Astrocyte of the cerebellum (primary cell): Measurements from ENCODE around the gene KLHL2.
A peak's percentile ranks its signal among the peaks of the same experiment; 100 is the strongest.

Experiments
- DNase-seq: peaks from one replicate; pipeline ENCODE4 v3.0.0-alpha.2; 2011; ENCODE audit warnings: low read depth
- H3K4me3 ChIP-seq: 2 replicates; pipeline ENCODE4 v1.5.1; 2011; ENCODE audit warnings: mild to moderate bottlenecking, low read depth, low read length, moderate library complexity
- in situ Hi-C: cut with HindIII; loops from 2 replicates; pipeline ENCODE4 v1.10.0; 2017; ENCODE audit warnings: low sequenced_read_pairs
- TF ChIP-seq, protein P1 (sequence below): IDR thresholded peaks from 2 replicates; pipeline ENCODE4 v1.5.1; 2012; ENCODE audit warnings: low read length, low read depth, moderate library complexity, mild to moderate bottlenecking; ENCODE audit errors: missing control alignments

Gene KLHL2

DNA sequence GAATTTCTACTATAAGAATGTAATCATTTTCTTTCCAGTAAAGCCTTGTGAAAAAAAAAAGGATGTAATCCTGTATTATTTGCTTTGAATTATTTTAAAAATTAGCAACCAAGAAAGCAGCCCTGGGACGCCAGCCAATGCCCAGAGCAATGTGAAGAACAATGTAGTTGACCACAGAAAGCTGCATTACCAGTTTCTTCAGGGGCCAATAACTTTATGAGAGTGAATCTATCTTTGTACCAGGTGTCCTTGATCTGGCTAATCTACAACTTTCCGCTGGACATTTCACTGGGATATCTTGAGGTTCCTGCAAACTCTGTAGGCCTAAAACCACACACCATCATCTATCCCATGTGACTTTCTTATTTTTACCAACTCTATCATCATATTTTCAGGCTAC lies 7.6 kb upstream of the KLHL2 start:
- TF ChIP-seq, protein P1, sequence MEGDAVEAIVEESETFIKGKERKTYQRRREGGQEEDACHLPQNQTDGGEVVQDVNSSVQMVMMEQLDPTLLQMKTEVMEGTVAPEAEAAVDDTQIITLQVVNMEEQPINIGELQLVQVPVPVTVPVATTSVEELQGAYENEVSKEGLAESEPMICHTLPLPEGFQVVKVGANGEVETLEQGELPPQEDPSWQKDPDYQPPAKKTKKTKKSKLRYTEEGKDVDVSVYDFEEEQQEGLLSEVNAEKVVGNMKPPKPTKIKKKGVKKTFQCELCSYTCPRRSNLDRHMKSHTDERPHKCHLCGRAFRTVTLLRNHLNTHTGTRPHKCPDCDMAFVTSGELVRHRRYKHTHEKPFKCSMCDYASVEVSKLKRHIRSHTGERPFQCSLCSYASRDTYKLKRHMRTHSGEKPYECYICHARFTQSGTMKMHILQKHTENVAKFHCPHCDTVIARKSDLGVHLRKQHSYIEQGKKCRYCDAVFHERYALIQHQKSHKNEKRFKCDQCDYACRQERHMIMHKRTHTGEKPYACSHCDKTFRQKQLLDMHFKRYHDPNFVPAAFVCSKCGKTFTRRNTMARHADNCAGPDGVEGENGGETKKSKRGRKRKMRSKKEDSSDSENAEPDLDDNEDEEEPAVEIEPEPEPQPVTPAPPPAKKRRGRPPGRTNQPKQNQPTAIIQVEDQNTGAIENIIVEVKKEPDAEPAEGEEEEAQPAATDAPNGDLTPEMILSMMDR = no peak
- no peak overlapping the region for H3K4me3 ChIP-seq
- DNase-seq = peak; percentile 56
- in situ Hi-C loops = loop anchor here (10.0 kb wide), 1 partner anchor 65 kb away; no protein-coding TSS in a partner anchor

DNA sequence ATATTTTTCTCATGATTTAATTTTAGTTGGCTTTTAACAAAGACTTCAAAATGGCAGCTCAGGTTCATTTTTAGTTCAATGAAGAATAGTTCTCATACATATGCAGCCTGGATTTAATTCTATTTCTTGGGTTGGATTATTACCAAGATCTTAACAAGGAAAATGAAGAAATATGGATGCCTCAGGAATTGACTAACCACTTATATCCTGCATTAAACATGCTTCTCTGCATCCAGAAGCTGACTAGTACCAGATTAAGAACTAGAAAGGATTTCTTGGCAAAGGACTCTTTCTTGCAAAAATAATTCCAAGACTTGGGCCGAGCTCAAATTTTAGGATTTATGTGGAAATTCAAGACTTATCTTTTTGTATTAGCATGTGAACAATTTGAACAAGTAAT lies 5.6 kb upstream of the KLHL2 start:
- H3K4me3 ChIP-seq = no peak overlapping the region
- TF ChIP-seq, protein P1 = no peak
- DNase-seq = no peak
- in situ Hi-C loops = loop anchor here (10.0 kb wide), 1 partner anchor 67 kb away; no protein-coding TSS in a partner anchor

DNA sequence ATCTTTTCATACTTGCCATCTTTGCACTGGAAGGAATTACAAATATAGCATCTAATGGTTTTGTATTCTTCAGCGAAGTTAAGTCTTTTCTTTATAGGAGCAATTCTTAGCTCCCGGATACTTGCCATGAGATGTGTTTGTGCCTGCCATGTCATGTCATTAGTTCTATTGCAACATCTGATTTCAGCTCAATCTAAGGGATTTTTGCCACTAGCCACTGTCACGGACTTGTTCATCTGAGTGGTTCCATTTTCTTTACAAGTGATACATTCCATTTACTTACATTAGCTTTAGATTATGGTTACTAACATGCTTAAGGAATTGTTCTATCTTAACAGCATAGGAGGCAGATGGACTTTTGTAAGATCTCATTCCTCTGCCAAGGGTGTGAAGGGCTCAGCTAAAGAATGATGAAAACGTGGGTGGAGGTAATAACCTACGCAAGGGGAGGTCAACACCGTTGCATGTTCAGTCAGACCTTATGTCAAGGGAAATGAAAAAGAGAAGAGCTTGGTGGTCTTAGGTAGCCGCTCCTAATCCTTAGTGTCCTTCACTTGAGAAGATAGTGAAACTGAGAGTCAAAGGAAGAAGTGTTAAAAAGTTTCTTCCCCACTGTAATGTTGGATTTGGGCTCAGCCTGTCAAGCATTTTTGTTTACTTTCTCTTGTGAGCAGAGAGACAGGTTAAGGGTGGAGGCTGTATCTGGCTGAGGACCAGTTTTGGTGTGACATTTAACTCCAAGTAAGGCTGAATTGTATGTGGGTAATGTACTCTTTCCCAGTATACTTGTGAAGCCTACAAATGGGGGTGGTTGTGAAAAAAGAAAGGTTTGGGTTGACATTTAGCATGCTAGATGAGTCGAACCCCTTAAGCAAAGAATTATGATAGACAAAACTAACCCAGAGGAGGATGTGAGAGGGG lies 3.6 kb upstream of the KLHL2 start:
- no peak for DNase-seq
- no peak overlapping the region for H3K4me3 ChIP-seq
- TF ChIP-seq, protein P1 = no peak
- in situ Hi-C loops = loop anchor here (10.0 kb wide), 1 partner anchor 69 kb away; no protein-coding TSS in a partner anchor

DNA sequence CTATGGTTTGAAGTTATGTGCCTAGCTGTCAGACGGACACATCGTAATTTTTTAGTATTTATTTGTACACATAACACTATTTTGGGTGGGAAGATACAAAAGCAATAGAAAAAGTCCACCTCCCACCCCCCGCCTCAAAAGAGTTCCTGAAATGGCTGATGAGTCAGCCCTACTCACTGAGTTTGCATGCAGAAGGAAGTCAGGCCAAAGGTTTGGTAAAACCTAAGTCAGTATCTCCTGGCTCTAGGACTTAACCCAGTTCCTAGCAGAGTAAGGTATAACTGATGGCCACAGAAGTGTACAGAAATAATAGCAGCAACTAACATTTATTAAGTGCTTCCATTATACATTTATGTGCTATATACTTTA lies 2.9 kb upstream of the KLHL2 start:
- in situ Hi-C loops = loop anchor here (10.0 kb wide), 1 partner anchor 70 kb away; no protein-coding TSS in a partner anchor
- DNase-seq = no peak
- no peak overlapping the region for H3K4me3 ChIP-seq
- TF ChIP-seq, protein P1 = no peak

DNA sequence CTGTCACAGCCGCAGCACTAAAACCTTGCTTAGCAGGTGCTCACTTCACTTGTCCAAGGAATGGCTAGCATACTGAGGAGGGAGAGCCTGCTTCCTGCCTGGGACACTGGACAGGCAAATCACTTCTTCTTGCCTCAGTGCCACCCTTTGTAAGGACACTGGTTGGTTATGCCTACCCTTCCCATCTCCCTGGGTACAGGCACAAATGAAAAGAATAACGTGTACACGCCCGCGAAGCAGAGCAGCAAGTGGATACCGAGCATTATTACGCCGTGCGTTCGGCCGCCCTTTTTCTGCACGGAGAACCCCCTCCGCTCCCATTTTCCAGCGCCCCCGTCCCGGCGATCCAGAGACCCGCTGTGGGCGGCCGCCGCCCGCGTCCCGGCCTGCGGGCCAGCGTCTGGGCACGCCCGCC lies 338 bp upstream of the KLHL2 start:
- in situ Hi-C loops = loop anchor here (10.0 kb wide), 1 partner anchor 72 kb away; no protein-coding TSS in a partner anchor
- DNase-seq = no peak
- TF ChIP-seq, protein P1 = no peak
- peak overlapping the region; percentile 83 for H3K4me3 ChIP-seq

DNA sequence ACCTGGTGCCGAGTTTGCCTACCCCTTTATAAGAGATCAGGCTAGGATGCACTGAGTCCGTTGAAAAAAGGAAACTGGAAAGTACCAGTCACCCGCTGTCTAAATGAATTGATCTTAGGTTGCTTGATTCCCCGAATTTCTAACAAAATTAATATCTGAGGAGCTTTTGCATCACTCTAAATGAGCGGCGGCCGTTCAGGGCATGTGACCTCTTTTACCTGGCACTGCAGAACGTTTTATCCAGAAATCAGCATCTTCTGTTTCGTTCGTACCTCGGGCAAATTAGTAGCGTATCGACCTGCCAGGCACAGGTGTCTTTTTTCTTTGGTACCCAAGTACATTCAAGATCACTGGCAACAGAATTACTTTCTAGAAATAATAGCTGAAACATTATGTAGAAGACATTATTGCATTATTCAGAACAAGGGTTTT lies 876 bp downstream of the KLHL2 start:
- in situ Hi-C loops = loop anchor here (10.0 kb wide), 1 partner anchor 73 kb away; no protein-coding TSS in a partner anchor
- DNase-seq = no peak
- peak overlapping the region; percentile 83 for H3K4me3 ChIP-seq
- TF ChIP-seq, protein P1 = no peak
